ENCODE data around the gene GRIN3A. TPM values are rescaled to one million over a fixed set of nuclear protein-coding genes. Genes with fewer than 3 reads are reported as not detected.

GRIN3A gene
- total RNA-seq, 2 donors from 2014 or later: 0.80 to 1.5 TPM

DNA sequence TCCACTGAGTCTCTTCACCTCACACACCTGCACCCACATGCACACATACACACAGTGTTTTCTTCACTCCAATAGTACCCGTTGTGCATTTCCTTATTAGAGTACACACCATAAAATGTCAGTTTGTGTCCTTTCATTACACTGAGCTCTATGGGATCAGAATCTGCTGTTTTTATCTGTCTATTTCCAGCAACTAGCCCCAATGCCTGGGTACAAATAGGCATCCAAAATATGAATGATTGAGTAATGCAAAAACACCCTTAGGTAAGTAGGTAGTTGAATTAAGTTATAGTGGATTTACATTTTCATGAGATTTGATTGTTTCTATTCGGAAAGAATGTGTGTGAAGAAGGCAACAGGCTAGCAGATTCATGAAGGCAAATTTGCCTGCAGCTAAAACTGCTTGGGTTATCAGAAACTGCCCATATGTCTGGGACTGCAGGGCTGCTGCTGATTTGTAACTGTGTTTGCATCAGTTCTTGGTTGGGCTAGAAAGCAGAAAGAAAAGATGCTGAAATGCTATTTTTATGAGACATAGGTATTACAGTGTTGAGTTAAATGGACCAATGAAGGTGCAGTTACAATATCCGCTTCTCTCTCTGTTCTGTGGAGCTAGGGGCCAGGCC lies 170.6 kb downstream of the GRIN3A start:
- Histone ChIP-seq H3K4me3 (no peak overlapping the region), H3K27ac (peak overlapping the region in 1 of 2 donors; percentile 59), H3K9me3 (no peaks in the 10 kb centered on the region), H3K36me3 (no peaks in the 10 kb centered on the region), H3K4me1 (replicated peaks) (no peaks in the 10 kb centered on the region), H3K27me3 (replicated peaks; ENCODE audit: insufficient read depth) (no peaks in the 10 kb centered on the region)
- intact Hi-C loops (cut with DNase I): no loop called here
- DNase-seq (ENCODE audit: low spot score): peak; percentile 9
- TF ChIP-seq POLR2A (IDR thresholded peaks at IDR 0.05) (no peak), CTCF (IDR thresholded peaks at IDR 0.05) (no peak), POLR2AphosphoS5 (IDR thresholded peaks at IDR 0.05) (peak; percentile 57)
- 77% methylated on average over 3 of the region's 3 CpGs for WGBS

GRCh38 chr9:101566904-101567724 lies 171.3 kb downstream of the GRIN3A start:
- intact Hi-C loops (cut with DNase I): no loop called here
- Histone ChIP-seq H3K27ac (peak overlapping the region; percentile 24 to 59), H3K9me3 (no peaks in the 10 kb centered on the region), H3K27me3 (replicated peaks; ENCODE audit: insufficient read depth) (no peaks in the 10 kb centered on the region), H3K4me3 (no peak overlapping the region), H3K36me3 (peaks cover 0 to 7% of the 10 kb centered on the region in 2 donors), H3K4me1 (replicated peaks) (no peaks in the 10 kb centered on the region)
- peak; percentile 32 for DNase-seq (ENCODE audit: low spot score)
- TF ChIP-seq POLR2A (IDR thresholded peaks at IDR 0.05): no peak
- TF ChIP-seq CTCF (IDR thresholded peaks at IDR 0.05): peak; percentile 15 to 42 (median 34)
- no peak for TF ChIP-seq POLR2AphosphoS5 (IDR thresholded peaks at IDR 0.05)
- 76% methylated on average over 5 of the region's 5 CpGs for WGBS

GRCh38 chr9:101564252-101564651 lies 174.2 kb downstream of the GRIN3A start:
- Histone ChIP-seq H3K36me3 (peaks cover 0 to 12% of the 10 kb centered on the region in 2 donors), H3K4me1 (replicated peaks) (no peaks in the 10 kb centered on the region)

DNA sequence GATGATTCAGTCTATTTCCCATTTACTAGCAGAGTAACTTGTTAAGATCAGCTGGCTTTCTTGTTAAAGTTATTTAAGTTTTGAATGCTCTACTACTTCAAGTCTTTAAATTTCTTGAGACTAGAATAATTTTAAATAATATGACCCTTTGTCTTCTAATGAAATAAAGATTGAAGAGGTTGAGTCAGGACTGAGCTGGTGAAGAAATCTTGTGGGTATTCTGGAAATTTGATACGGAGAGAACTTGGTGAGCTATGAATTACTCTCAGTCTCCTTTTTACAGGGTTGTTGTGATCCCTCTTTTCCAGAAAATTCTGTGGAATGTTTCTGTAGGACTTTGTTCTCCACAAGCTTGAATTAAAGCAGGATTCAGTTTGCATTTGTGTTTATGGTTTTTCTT lies 175.5 kb downstream of the GRIN3A start:
- TF ChIP-seq POLR2A (IDR thresholded peaks at IDR 0.05) (no peak), POLR2AphosphoS5 (IDR thresholded peaks at IDR 0.05) (no peak), CTCF (IDR thresholded peaks at IDR 0.05) (no peak)
- Histone ChIP-seq H3K36me3 (peaks cover 0 to 12% of the 10 kb centered on the region in 2 donors), H3K27ac (no peak overlapping the region), H3K4me3 (no peak overlapping the region), H3K27me3 (replicated peaks; ENCODE audit: insufficient read depth) (no peaks in the 10 kb centered on the region), H3K9me3 (no peaks in the 10 kb centered on the region), H3K4me1 (replicated peaks) (no peaks in the 10 kb centered on the region)
- 89% methylated on average over 1 of the region's 1 CpG for WGBS
- intact Hi-C loops (cut with DNase I): no loop called here
- no peak for DNase-seq (ENCODE audit: low spot score)

More at GRCh38 chr9:101564252-101564651, 174.2 kb downstream of the GRIN3A start:
- Histone ChIP-seq H3K27me3 (replicated peaks; ENCODE audit: insufficient read depth) (no peaks in the 10 kb centered on the region), H3K27ac (no peak overlapping the region), H3K4me3 (no peak overlapping the region), H3K9me3 (no peaks in the 10 kb centered on the region)
- intact Hi-C loops (cut with DNase I): no loop called here
- no peak for TF ChIP-seq CTCF (IDR thresholded peaks at IDR 0.05)
- no peak for TF ChIP-seq POLR2AphosphoS5 (IDR thresholded peaks at IDR 0.05)
- no peak for TF ChIP-seq POLR2A (IDR thresholded peaks at IDR 0.05)
- DNase-seq (ENCODE audit: low spot score): no peak
